Measurements from ENCODE around the gene TMEM150C. TPM values are rescaled to one million over a fixed set of nuclear protein-coding genes. Genes with fewer than 3 reads are reported as not detected.

The TMEM150C gene
- total and polyA plus RNA-seq, 8 donors = 0.45 to 8.4 (median 3.9) TPM; not detected in 1

DNA sequence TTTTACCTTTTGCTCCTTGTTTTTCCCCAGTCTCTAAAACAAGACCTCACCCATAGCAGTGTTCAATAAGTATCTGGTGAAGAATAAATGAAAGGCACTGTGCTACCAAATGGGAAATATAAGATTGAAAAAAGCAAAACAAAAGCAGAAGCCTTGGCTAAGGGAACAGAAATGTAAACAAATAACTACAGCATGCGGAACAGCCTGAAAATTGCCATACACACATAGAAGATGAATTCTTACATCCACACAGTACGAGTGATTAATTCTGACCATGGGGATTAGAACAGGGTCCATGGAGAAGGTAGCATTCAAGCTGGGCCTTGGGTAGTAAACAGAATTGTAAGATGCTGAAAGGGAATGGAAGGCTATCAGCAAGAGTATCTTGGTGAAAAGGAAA lies 40.5 kb downstream of the TMEM150C start:
- Histone ChIP-seq H3K27me3 (no peaks in the 10 kb centered on the region), H3K4me1 (no peaks in the 10 kb centered on the region), H3K36me3 (no peaks in the 10 kb centered on the region), H3K9me3 (no peaks in the 10 kb centered on the region), H3K27ac (no peak overlapping the region), H3K4me3 (no peak overlapping the region)
- intact Hi-C loops (cut with DNase I; ENCODE audit: low total_unique reads) = no loop called here
- no peak for DNase-seq
- WGBS, 5 donors = 39 to 76% (median 58%) methylated on average over 2 of the region's 2 CpGs
- TF ChIP-seq EP300 (IDR thresholded peaks at IDR 0.05) (no peak), POLR2A (IDR thresholded peaks at IDR 0.05) (no peak), POLR2AphosphoS5 (IDR thresholded peaks at IDR 0.05) (no peak)
- TF ChIP-seq, protein P1, sequence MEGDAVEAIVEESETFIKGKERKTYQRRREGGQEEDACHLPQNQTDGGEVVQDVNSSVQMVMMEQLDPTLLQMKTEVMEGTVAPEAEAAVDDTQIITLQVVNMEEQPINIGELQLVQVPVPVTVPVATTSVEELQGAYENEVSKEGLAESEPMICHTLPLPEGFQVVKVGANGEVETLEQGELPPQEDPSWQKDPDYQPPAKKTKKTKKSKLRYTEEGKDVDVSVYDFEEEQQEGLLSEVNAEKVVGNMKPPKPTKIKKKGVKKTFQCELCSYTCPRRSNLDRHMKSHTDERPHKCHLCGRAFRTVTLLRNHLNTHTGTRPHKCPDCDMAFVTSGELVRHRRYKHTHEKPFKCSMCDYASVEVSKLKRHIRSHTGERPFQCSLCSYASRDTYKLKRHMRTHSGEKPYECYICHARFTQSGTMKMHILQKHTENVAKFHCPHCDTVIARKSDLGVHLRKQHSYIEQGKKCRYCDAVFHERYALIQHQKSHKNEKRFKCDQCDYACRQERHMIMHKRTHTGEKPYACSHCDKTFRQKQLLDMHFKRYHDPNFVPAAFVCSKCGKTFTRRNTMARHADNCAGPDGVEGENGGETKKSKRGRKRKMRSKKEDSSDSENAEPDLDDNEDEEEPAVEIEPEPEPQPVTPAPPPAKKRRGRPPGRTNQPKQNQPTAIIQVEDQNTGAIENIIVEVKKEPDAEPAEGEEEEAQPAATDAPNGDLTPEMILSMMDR (IDR thresholded peaks at IDR 0.05) = no peak

DNA sequence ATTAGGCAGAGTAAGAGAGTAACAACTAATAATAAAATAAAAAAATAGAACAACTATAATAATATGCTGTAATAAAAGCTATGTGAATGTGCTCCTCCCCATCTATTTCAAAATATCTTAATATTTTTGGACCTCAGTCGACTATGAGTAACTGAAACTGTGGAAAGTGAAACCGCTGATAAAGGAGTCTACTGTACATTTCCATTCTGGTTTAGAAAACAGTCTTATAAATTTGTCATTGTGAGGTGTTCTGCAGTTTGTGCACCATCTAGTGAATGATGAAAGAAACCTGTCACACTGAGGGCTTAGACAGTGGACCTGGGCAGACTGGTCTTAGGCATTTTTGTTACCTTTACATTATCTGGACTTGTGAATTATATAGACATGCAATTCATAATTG lies 42.0 kb downstream of the TMEM150C start:
- 31 to 49% (median 46%) methylated on average over 2 of the region's 2 CpGs for WGBS, 5 donors
- intact Hi-C loops (cut with DNase I; ENCODE audit: low total_unique reads) = no loop called here
- Histone ChIP-seq H3K4me1 (peaks cover 0 to 7% (median 3%) of the 10 kb centered on the region in 4 donors), H3K27ac (no peak overlapping the region), H3K27me3 (no peaks in the 10 kb centered on the region), H3K4me3 (no peak overlapping the region), H3K9me3 (no peaks in the 10 kb centered on the region), H3K36me3 (no peaks in the 10 kb centered on the region)
- no peak for DNase-seq
- no peak for TF ChIP-seq POLR2AphosphoS5 (IDR thresholded peaks at IDR 0.05)
- TF ChIP-seq EP300 (IDR thresholded peaks at IDR 0.05) = no peak
- TF ChIP-seq, protein P1 (IDR thresholded peaks at IDR 0.05) = no peak
- no peak for TF ChIP-seq POLR2A (IDR thresholded peaks at IDR 0.05)

DNA sequence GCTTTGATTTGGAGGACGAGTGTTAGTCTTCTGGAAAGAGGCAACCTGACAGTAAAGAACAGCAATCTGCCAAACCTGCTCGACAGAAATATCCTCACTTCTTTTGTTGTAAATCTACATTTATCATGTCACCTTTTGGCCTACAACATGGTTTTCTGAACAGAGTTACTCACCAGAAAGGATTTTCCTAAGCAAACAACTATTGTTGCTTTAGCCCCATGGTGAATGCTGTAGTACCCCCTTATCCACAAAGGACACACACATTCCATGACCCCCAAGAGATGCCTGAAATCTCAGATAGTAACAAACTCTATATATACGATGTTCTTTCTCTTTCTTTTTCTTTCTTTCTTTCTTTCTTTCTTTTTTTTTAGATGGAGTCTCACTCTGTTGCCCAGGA lies 42.7 kb downstream of the TMEM150C start:
- Histone ChIP-seq H3K4me1 (peaks cover 0 to 7% (median 3%) of the 10 kb centered on the region in 4 donors), H3K4me3 (no peak overlapping the region), H3K27ac (no peak overlapping the region), H3K9me3 (no peaks in the 10 kb centered on the region), H3K27me3 (no peaks in the 10 kb centered on the region), H3K36me3 (no peaks in the 10 kb centered on the region)
- no peak for DNase-seq
- 51 to 68% (median 62%) methylated on average over 3 of the region's 3 CpGs for WGBS, 5 donors
- TF ChIP-seq POLR2AphosphoS5 (IDR thresholded peaks at IDR 0.05) (no peak), POLR2A (IDR thresholded peaks at IDR 0.05) (no peak), EP300 (IDR thresholded peaks at IDR 0.05) (no peak)
- TF ChIP-seq, protein P1 (IDR thresholded peaks at IDR 0.05) = no peak
- intact Hi-C loops (cut with DNase I; ENCODE audit: low total_unique reads) = no loop called here

DNA sequence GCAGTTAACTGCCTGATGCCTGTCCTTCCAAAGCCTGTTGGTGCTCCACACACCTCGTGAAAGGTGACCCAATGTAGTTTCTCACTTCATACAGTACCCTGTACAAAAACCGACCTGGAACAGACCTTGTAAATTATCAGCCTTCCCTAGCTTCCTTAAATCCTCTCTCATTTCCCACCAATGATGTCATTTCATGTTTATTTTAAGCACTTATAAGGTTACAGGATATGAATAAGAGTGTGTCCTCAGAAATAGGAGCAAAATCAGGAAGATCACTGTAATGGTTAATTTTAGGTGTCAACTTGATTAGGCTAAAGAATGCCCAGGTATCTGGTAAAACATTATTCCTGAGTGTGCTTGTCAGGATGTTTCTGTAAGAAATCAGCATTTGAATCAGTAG lies 44.7 kb downstream of the TMEM150C start:
- no peak overlapping the region for H3K4me3 ChIP-seq
- no peak for DNase-seq
- no peaks in the 10 kb centered on the region for H3K27me3 ChIP-seq
- no peak overlapping the region for H3K27ac ChIP-seq
- TF ChIP-seq POLR2AphosphoS5 (IDR thresholded peaks at IDR 0.05) = no peak
- TF ChIP-seq, protein P1 (IDR thresholded peaks at IDR 0.05) = no peak
- TF ChIP-seq EP300 (IDR thresholded peaks at IDR 0.05) = no peak
- no peak for TF ChIP-seq POLR2A (IDR thresholded peaks at IDR 0.05)
- intact Hi-C loops (cut with DNase I; ENCODE audit: low total_unique reads) = no loop called here
- WGBS, 5 donors = 44 to 71% (median 63%) methylated on average over 2 of the region's 2 CpGs
- H3K4me1 ChIP-seq = peaks cover 0 to 7% (median 3%) of the 10 kb centered on the region in 4 donors
- no peaks in the 10 kb centered on the region for H3K9me3 ChIP-seq
- no peaks in the 10 kb centered on the region for H3K36me3 ChIP-seq

Data from stomach (tissue), 9 donors.